NOMO-1 treated with dmso at 0.1 percent for 144 hours (cell line): Measurements from ENCODE around the gene RXRB.

Experiments used
- DNase-seq: peaks from one replicate; lab custom pipeline; 2025; ENCODE audit not compliant: unreplicated experiment; lab: John Stamatoyannopoulos, UW

Gene RXRB

GRCh38 chr6:33212857-33213165 is 12.3 kb upstream of the RXRB start:
- no peak for DNase-seq

GRCh38 chr6:33211666-33212422 is 11.4 kb upstream of the RXRB start:
- no peak for DNase-seq

GRCh38 chr6:33211136-33211535 is 10.7 kb upstream of the RXRB start:
- DNase-seq: no peak

- DNase-seq: no peak
Observed at GRCh38 chr6:33209856-33210255, 9.4 kb upstream of the RXRB start.

GRCh38 chr6:33208091-33208967 is 7.9 kb upstream of the RXRB start, which contains the start of gene RING1:
Gene RING1, plus strand, starts transcription at chr6:33208500. Its CDS starts 323 bp downstream, at chr6:33208823.
- peak; percentile 73 for DNase-seq

GRCh38 chr6:33207552-33208090 is 7.2 kb upstream of the RXRB start:
- no peak for DNase-seq

- DNase-seq: no peak
Observed at GRCh38 chr6:33206864-33207551, 6.5 kb upstream of the RXRB start.

- no peak for DNase-seq
Observed at GRCh38 chr6:33206027-33206863, 5.8 kb upstream of the RXRB start.

GRCh38 chr6:33205191-33206026 is 4.9 kb upstream of the RXRB start:
- DNase-seq: no peak

- DNase-seq: peak; percentile 88
Observed at GRCh38 chr6:33204415-33205190, 4.1 kb upstream of the RXRB start, which contains the start of gene HSD17B8. Gene HSD17B8, plus strand, starts transcription at chr6:33204655. Its CDS starts 14 bp downstream, at chr6:33204669.

GRCh38 chr6:33204165-33204414 is 3.6 kb upstream of the RXRB start:
- no peak for DNase-seq

GRCh38 chr6:33203443-33204164 is 3.1 kb upstream of the RXRB start:
- no peak for DNase-seq

GRCh38 chr6:33202799-33203198 is 2.3 kb upstream of the RXRB start:
- DNase-seq: no peak

- DNase-seq: no peak
Observed at GRCh38 chr6:33201935-33202334, 1.5 kb upstream of the RXRB start.

GRCh38 chr6:33201147-33201545 is 681 bp upstream of the RXRB start:
- no peak for DNase-seq

- DNase-seq: peak; percentile 68
Observed at GRCh38 chr6:33199687-33200218, 712 bp downstream of the RXRB start.

GRCh38 chr6:33198853-33199436 is 1.5 kb downstream of the RXRB start:
- DNase-seq: no peak
